ENCODE results near the gene ADRB2. TPM values are rescaled to one million over a fixed set of nuclear protein-coding genes. Genes with fewer than 3 reads are reported as not detected.

ADRB2 gene
- total and polyA plus RNA-seq, 12 donors, result 0.18 to 2.2 (median 0.87) TPM

GRCh38 chr5:148839960-148840359, 13.5 kb downstream of the ADRB2 start:
- Histone ChIP-seq H3K27me3 (no peaks in the 10 kb centered on the region), H3K36me3 (replicated peaks in 1 of 2) (no peaks in the 10 kb centered on the region), H3K27ac (no peak overlapping the region), H3K9me3 (replicated peaks in 1 of 3) (no peaks in the 10 kb centered on the region), H3K4me1 (replicated peaks in 1 of 2) (no peaks in the 10 kb centered on the region), H3K4me3 (no peak overlapping the region)
- 59 to 86% (median 80%) methylated on average over 3 to 4 of the region's 4 CpGs for WGBS, 4 donors
- DNase-seq, result no peak
- intact Hi-C loops (cut with DNase I), result no loop called here
- no peak for TF ChIP-seq POLR2A (IDR thresholded peaks at IDR 0.05)
- no peak for TF ChIP-seq CTCF (IDR thresholded peaks at IDR 0.05)

GRCh38 chr5:148840531-148840930, 14.1 kb downstream of the ADRB2 start:
- intact Hi-C loops (cut with DNase I), result no loop called here
- H3K36me3 ChIP-seq (replicated peaks in 1 of 2), result no peaks in the 10 kb centered on the region
- 68 to 90% (median 76%) methylated on average over 1 of the region's 1 CpG for WGBS, 4 donors

GRCh38 chr5:148841519-148841918, 15.1 kb downstream of the ADRB2 start:
- H3K9me3 ChIP-seq (replicated peaks in 1 of 3), result no peaks in the 10 kb centered on the region
- 57 to 71% (median 66%) methylated on average over 3 of the region's 3 CpGs for WGBS, 4 donors
- intact Hi-C loops (cut with DNase I), result no loop called here

More at GRCh38 chr5:148840531-148840930, 14.1 kb downstream of the ADRB2 start:
- Histone ChIP-seq H3K4me1 (replicated peaks in 1 of 2) (no peaks in the 10 kb centered on the region), H3K27ac (no peak overlapping the region), H3K9me3 (replicated peaks in 1 of 3) (no peaks in the 10 kb centered on the region), H3K27me3 (no peaks in the 10 kb centered on the region), H3K4me3 (no peak overlapping the region)
- no peak for DNase-seq
- TF ChIP-seq CTCF (IDR thresholded peaks at IDR 0.05) (no peak), POLR2A (IDR thresholded peaks at IDR 0.05) (no peak)

GRCh38 chr5:148842161-148842560, 15.8 kb downstream of the ADRB2 start:
- no peaks in the 10 kb centered on the region for H3K4me1 ChIP-seq (replicated peaks in 1 of 2)

More at GRCh38 chr5:148841519-148841918, 15.1 kb downstream of the ADRB2 start:
- TF ChIP-seq CTCF (IDR thresholded peaks at IDR 0.05), result no peak
- TF ChIP-seq POLR2A (IDR thresholded peaks at IDR 0.05), result no peak
- Histone ChIP-seq H3K4me1 (replicated peaks in 1 of 2) (no peaks in the 10 kb centered on the region), H3K36me3 (replicated peaks in 1 of 2) (no peaks in the 10 kb centered on the region), H3K27me3 (no peaks in the 10 kb centered on the region), H3K4me3 (no peak overlapping the region), H3K27ac (no peak overlapping the region)
- no peak for DNase-seq

More at GRCh38 chr5:148842161-148842560, 15.8 kb downstream of the ADRB2 start:
- no peaks in the 10 kb centered on the region for H3K36me3 ChIP-seq (replicated peaks in 1 of 2)
- no peaks in the 10 kb centered on the region for H3K27me3 ChIP-seq
- H3K27ac ChIP-seq, result no peak overlapping the region
- no peak for DNase-seq
- H3K9me3 ChIP-seq (replicated peaks in 1 of 3), result no peaks in the 10 kb centered on the region
- TF ChIP-seq POLR2A (IDR thresholded peaks at IDR 0.05) (no peak), CTCF (IDR thresholded peaks at IDR 0.05) (no peak)
- intact Hi-C loops (cut with DNase I), result no loop called here
- WGBS, 4 donors, result 69 to 92% (median 89%) methylated on average over 2 of the region's 2 CpGs
- no peak overlapping the region for H3K4me3 ChIP-seq
